ENCODE measurements around the gene APOD.
"Not testable (repeated sequence)": the region's sequence is repeated elsewhere in the genome, so short reads cannot be mapped to it uniquely, and the experiment has no call there.

The APOD gene

GRCh38 chr3:195609229-195609628 lies 25.5 kb upstream of the APOD start:
- TF ChIP-seq, protein P1, sequence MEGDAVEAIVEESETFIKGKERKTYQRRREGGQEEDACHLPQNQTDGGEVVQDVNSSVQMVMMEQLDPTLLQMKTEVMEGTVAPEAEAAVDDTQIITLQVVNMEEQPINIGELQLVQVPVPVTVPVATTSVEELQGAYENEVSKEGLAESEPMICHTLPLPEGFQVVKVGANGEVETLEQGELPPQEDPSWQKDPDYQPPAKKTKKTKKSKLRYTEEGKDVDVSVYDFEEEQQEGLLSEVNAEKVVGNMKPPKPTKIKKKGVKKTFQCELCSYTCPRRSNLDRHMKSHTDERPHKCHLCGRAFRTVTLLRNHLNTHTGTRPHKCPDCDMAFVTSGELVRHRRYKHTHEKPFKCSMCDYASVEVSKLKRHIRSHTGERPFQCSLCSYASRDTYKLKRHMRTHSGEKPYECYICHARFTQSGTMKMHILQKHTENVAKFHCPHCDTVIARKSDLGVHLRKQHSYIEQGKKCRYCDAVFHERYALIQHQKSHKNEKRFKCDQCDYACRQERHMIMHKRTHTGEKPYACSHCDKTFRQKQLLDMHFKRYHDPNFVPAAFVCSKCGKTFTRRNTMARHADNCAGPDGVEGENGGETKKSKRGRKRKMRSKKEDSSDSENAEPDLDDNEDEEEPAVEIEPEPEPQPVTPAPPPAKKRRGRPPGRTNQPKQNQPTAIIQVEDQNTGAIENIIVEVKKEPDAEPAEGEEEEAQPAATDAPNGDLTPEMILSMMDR (conservative IDR thresholded peaks at IDR 0.05; ENCODE audit: low read depth, low read length), result no peak
- no peak for DNase-seq (ENCODE audit: low read depth)
- no peak overlapping the region for H3K4me3 ChIP-seq (ENCODE audit: low read length)

GRCh38 chr3:195601785-195602184 lies 18.0 kb upstream of the APOD start:
- not testable (repeated sequence) for DNase-seq (ENCODE audit: low read depth); H3K4me3 ChIP-seq (ENCODE audit: low read length)

GRCh38 chr3:195601382-195601781 lies 17.6 kb upstream of the APOD start:
- DNase-seq (ENCODE audit: low read depth), result no peak
- TF ChIP-seq, protein P1 (conservative IDR thresholded peaks at IDR 0.05; ENCODE audit: low read depth, low read length), result no peak
- H3K4me3 ChIP-seq (ENCODE audit: low read length), result no peak overlapping the region

- not testable (repeated sequence) for H3K4me3 ChIP-seq (ENCODE audit: low read length); DNase-seq (ENCODE audit: low read depth)
Observed at GRCh38 chr3:195599926-195600325, 16.2 kb upstream of the APOD start.

DNA sequence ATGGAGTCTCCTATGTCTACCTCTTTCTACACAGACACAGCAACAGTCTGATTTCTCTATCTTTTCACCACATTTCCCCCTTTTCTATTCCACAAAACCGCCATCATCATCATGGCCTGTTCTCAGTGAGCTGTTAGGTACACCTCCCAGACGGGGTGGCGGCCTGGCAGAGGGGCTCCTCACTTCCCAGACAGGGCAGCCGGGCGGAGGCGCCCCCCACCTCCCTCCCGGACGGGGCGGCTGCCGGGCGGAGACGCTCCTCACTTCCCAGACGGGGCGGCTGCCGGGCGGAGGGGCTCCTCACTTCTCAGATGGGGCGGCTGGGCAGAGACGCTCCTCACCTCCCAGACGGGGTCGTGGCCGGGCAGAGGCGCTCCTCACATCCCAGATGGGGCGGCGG lies 15.8 kb upstream of the APOD start:
- DNase-seq (ENCODE audit: low read depth); H3K4me3 ChIP-seq (ENCODE audit: low read length): not testable (repeated sequence)

- no peak for DNase-seq (ENCODE audit: low read depth)
- TF ChIP-seq, protein P1 (conservative IDR thresholded peaks at IDR 0.05; ENCODE audit: low read depth, low read length), result no peak
- no peak overlapping the region for H3K4me3 ChIP-seq (ENCODE audit: low read length)
Observed at GRCh38 chr3:195597848-195598247, 14.1 kb upstream of the APOD start.

DNA sequence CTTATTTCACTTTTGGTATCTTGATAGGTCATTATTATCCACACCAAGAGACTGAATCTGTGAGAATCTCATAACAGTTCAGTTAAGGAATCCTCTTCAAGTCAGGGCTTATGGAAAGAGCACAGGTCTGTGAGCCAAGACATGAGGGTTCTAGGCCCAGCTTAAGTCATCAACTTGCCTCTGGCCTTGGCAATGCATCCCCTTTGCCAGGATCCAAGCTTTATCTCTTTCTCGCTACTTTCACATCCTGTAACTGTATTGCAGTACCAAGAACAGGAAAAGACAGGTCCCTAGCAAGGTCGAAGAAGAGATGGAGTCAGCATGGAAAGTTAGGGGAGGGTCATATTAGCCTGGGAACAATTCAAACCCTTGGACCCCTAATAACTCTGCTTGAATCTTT lies 13.5 kb upstream of the APOD start:
- H3K4me3 ChIP-seq (ENCODE audit: low read length), result no peak overlapping the region
- DNase-seq (ENCODE audit: low read depth), result no peak
- TF ChIP-seq, protein P1 (conservative IDR thresholded peaks at IDR 0.05; ENCODE audit: low read depth, low read length), result no peak

GRCh38 chr3:195596765-195597171 lies 13.0 kb upstream of the APOD start:
- H3K4me3 ChIP-seq (ENCODE audit: low read length), result no peak overlapping the region
- no peak for DNase-seq (ENCODE audit: low read depth)
- TF ChIP-seq, protein P1 (conservative IDR thresholded peaks at IDR 0.05; ENCODE audit: low read depth, low read length), result no peak

- H3K4me3 ChIP-seq (ENCODE audit: low read length), result no peak overlapping the region
- no peak for DNase-seq (ENCODE audit: low read depth)
- TF ChIP-seq, protein P1 (conservative IDR thresholded peaks at IDR 0.05; ENCODE audit: low read depth, low read length), result no peak
Observed at GRCh38 chr3:195595785-195596531, 12.2 kb upstream of the APOD start.
